GM18519 (cell line): Measurements from ENCODE around the gene LPP.
A peak's percentile ranks its signal among the peaks of the same experiment; 100 is the strongest.

Source experiments
- ATAC-seq: cut with Tn5 transposase; IDR thresholded peaks from one replicate; pipeline ENCODE4 v1.9.1; 2021; ENCODE audit warnings: mild to moderate bottlenecking, moderate library complexity; ENCODE audit not compliant: unreplicated experiment, low FRiP score

The LPP gene

GRCh38 chr3:188343894-188344293 lies 189.9 kb downstream of the LPP start:
- ATAC-seq, result no peak

DNA sequence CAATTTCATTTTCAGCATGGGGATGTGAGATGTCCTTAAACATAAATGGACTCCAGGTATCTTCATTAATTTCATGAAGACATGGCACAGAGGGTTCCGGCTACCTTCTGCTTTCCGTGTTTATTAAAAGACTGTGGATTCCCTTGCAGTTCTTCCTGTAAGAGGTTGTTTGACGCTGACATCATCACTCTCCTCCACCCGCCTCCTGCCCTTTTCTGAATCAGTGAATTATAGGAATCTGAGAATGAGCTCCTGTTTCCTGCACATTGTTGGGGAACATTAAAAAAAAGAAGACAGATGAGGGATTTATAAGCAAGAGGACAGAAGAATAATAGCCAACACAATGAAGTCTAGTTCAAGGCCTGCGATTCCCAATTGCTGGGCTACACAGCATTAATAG lies 191.3 kb downstream of the LPP start:
- no peak for ATAC-seq

DNA sequence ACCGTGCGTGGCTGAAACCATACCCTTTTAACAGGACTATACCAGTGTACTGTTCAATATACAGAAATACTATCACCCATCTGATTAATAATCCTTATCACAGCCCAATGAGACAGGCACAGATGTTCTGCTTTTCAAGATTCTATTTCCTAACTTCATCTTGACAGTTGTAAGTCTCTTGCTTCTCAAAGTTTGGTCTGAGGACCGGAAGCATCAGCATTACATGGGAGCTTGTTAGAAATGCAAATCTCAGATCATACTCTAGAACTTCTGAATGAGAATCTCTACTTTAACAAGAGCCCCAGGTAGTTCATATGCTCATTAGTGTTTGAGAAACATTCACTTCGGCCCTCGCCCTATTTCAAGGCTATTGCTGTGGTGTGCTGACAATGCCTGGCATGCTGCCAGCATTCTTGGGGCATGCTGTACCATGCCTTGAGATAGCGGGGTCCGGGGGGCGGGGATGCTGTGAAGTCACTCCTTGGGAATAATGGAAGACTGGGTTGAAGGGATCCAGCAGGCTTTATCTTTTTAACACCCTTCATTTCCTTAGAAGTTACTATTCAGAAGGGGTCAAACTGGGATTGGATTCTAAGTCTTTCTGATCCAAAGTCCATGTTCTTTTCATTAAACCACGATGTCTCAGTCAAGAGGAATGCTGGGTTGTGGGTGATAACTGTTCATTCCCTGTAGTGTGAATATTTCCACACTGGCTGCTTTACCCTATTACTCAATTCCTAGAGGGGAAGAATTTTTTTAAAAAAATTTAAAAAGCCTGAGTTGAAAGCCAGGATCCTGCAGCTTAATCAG lies 194.7 kb downstream of the LPP start:
- ATAC-seq, result no peak

GRCh38 chr3:188349351-188349901 lies 195.5 kb downstream of the LPP start:
- no peak for ATAC-seq

DNA sequence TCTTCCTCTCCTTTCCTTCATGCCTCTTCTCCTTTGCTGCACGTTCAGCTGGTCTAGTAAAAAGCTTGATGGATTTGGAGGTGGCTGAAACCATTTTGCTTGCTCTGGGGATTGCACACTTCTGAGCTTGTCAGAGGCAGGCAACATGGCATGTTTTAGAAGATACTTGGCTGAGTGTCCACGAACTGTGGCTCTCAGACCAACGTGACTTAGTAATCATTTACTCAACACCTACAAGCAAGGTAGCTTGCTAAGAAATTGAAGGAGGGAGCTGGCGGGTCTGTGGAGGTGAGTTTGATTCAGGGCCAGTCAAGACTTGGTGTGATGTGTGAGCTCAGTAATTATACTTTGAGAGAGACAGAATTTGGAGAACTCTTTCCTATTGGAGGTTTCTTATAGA lies 196.0 kb downstream of the LPP start:
- ATAC-seq, result no peak

DNA sequence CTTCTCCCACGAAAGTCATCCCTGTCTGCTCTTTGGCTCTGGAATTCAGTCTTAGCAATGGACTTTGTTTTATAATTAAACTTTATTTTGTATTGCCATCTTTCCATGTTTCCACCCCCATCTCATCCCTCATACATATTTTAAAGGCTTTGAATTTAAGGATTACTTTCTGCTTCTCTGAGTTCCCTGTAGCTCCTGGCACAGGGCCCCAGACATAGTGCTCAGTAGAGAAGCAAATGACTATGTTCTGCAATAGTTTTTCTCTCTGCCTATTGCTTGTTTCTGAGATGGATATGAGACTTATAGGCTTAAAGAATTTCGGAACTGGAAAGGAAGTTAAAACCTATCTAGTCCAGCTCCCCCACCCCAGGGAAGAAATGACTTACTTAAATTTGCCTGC lies 197.0 kb downstream of the LPP start:
- ATAC-seq, result no peak

GRCh38 chr3:188351648-188352047 lies 197.7 kb downstream of the LPP start:
- ATAC-seq, result no peak

DNA sequence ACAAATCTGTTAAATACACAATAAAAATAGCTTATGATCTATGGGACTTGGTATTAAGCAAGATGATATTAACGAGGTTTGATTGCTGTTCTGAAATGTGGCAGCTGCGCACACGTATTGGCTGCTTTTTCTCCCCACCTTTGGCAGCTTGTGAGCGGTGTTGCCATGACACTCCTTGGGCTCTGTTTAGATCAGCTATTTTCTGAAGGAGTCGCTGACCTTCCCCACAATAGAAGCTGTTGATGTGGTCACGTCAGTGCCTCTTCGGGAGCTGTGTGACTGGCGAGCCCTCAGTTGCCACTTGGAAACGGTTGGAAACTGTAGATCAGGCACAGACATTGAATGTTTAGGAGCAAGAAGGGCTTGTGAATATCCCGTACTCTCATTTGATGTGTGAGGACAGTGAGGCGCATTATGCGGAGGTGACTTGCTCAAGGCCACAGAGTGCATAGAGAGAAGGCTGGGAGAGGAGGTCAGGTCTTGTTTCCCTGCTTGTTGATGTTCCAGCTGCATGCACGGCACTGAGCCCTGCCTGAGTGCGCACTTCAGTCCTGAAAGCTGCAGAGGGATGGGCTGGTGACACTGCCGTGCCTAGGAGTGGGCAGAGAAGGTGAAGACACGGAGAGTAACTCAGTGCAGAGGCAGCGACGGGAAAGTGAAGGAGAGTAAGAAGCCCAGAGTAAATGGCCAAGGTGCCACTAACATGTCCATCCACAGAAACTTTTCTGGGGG lies 198.4 kb downstream of the LPP start:
- ATAC-seq, result no peak

DNA sequence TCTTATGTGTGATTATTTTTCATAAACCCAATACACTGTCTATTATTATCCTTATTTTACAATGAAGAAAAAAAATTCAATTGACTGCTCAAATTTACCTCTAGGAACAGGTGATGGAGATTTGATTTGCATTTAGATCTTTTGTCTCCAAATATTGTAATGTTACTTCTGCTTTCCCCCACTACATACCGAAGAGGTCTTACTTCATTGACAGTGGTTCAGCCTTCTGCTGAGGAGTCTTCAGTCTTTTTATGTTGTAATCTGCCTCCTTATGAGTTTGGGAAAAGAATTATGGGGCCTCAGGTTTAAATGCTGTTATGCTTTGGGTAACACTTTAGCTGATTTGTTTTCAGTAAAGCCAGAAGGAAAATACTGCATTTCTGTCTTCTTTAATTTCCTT lies 199.5 kb downstream of the LPP start:
- ATAC-seq, result no peak

- peak; percentile 47 for ATAC-seq
These were observed 205.0 kb downstream of the LPP start for GRCh38 chr3:188358787-188359493.

GRCh38 chr3:188360364-188360881 lies 206.5 kb downstream of the LPP start:
- no peak for ATAC-seq

DNA sequence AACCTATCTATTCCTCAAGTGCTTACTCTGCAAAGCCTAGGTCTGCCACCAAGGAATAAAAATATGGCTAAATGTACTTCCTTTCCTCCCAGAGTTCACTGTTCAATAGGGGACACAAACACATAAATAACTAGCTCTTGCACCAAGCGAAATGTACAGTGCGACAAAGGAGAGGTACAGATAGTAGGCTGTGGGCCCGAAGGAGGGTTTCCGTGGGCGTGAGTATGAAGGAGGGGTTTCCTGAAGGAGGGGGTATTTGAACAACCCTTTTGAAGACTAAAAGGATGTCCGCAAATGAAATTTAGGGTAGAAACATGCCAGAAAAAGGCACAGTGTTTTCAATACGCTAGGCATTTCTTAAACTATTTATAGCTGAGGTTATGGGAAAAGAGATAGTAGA lies 207.9 kb downstream of the LPP start:
- ATAC-seq, result no peak

DNA sequence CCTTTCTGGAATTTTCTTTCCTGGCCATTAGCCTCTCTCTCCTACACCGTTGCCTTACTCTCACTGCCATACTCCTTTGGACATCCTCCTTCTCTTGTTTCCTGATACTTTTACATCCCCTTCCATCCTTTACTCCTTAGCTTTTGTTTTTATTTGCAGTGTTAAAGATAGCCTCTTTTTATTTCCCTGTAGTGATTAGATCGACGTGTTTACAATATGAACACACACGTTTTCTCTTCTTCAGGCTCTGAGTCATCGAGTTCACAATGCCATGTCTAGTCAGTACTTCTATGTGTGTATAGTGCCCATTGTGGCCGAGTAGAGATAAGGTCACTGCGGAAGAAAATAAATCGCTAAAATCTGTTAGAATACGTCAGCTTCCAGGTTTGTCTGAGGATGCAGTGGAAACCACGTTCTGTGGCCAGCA lies 208.5 kb downstream of the LPP start:
- ATAC-seq, result no peak

DNA sequence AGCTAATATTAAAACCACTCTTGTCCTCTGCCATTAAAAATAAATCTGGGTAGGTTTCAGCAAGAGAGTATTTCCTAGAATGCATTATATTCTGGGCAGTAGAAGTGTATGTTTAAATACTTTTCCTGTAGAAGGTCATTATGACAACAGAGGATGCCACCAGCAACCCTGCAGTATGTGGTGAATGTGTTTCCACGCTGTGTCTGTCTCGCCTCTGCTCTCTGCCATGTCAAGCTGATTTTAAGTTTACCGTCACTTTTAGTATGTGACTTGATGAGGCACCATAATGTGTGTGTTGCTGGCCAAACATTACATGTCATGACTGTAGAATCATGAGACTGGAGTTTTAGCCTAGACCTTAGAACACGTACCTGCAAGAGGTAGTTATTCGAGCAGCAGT lies 211.2 kb downstream of the LPP start:
- ATAC-seq, result no peak

GRCh38 chr3:188365988-188366698 lies 212.2 kb downstream of the LPP start:
- ATAC-seq, result no peak

- no peak for ATAC-seq
These were observed 213.7 kb downstream of the LPP start for GRCh38 chr3:188367678-188368077.

GRCh38 chr3:188369526-188369925 lies 215.6 kb downstream of the LPP start:
- ATAC-seq, result no peak

- no peak for ATAC-seq
These were observed 216.3 kb downstream of the LPP start for GRCh38 chr3:188370081-188370830.

- no peak for ATAC-seq
These were observed 224.8 kb downstream of the LPP start for GRCh38 chr3:188378786-188379185.

DNA sequence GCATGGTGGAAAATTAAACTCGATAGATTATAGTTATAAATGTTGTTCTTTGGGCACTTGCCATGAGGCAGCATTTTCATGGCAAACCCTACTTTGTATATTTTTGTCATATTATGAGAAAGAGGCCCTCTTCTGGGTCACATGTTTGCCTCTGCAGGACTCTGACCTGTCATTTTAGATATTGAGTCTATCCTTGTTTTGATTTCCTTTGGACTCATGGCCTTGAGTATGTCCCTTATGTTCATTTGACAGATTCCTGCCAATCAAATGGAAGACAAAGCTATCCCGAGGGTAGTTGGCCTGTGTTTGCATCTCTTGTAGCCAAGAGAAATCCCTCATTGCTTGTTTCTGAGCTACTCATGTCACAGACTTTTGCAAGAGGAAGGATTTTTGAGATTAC lies 226.3 kb downstream of the LPP start:
- ATAC-seq, result no peak
